Hepatocyte (in vitro differentiated cells): ENCODE data around the gene ST3GAL4. TPM values are rescaled to one million over a fixed set of nuclear protein-coding genes. Genes with fewer than 3 reads are reported as not detected.

Experiments
- DNase-seq: peaks from one replicate; pipeline ENCODE4 v3.0.0-alpha.2; 2016; ENCODE audit warnings: low spot score
- H2AFZ ChIP-seq: fragments of 200-600 bp; sonication (generic); 2 replicates; pipeline ENCODE4 v1.6.0; 2016; ENCODE audit warnings: antibody characterized with exemption, mild to moderate bottlenecking
- H3K27ac ChIP-seq: fragments of 200-600 bp; sonication (generic); 2 replicates; pipeline ENCODE4 v1.5.1; 2016; ENCODE audit warnings: mild to moderate bottlenecking
- H3K27me3 ChIP-seq: fragments of 200-600 bp; sonication (generic); 2 replicates; pipeline ENCODE4 v1.6.1; 2016
- H3K36me3 ChIP-seq: fragments of 200-600 bp; sonication (generic); replicated peaks from 2 replicates; pipeline ENCODE4 v1.5.1; 2016; ENCODE audit warnings: low read depth; ENCODE audit not compliant: insufficient read depth
- H3K4me1 ChIP-seq: fragments of 200-600 bp; sonication (generic); 2 replicates; pipeline ENCODE4 v1.5.1; 2016; ENCODE audit warnings: mild to moderate bottlenecking, moderate library complexity; ENCODE audit not compliant: insufficient read depth
- H3K4me2 ChIP-seq: fragments of 200-600 bp; sonication (generic); 2 replicates; pipeline ENCODE4 v1.6.0; 2016
- H3K4me3 ChIP-seq: fragments of 200-600 bp; sonication (generic); 2 replicates; pipeline ENCODE4 v1.5.1; 2016; ENCODE audit warnings: mild to moderate bottlenecking
- H3K79me2 ChIP-seq: fragments of 200-600 bp; sonication (generic); 2 replicates; pipeline ENCODE4 v1.6.0; 2017; ENCODE audit warnings: mild to moderate bottlenecking
- H3K9me2 ChIP-seq: fragments of 200-600 bp; sonication (generic); replicated peaks from 2 replicates; pipeline ENCODE4 v1.6.0; 2017; ENCODE audit warnings: mild to moderate bottlenecking; ENCODE audit not compliant: insufficient read depth
- H3K9me3 ChIP-seq: fragments of 200-600 bp; sonication (generic); 2 replicates; pipeline ENCODE4 v1.5.1; 2016; ENCODE audit warnings: low read depth, mild to moderate bottlenecking
- H4K20me1 ChIP-seq: fragments of 200-600 bp; sonication (generic); 2 replicates; pipeline ENCODE4 v1.6.0; 2016; ENCODE audit warnings: mild to moderate bottlenecking; ENCODE audit not compliant: insufficient read depth, poor library complexity, severe bottlenecking
- EZH2 ChIP-seq: fragments of 200-600 bp; sonication (generic); IDR thresholded peaks from 2 replicates; pipeline ENCODE4 v1.6.1; 2016; ENCODE audit warnings: antibody characterized with exemption, mild to moderate bottlenecking, borderline replicate concordance
- EZH2phosphoT487 ChIP-seq: fragments of 200-600 bp; sonication (generic); IDR thresholded peaks from one replicate; pipeline ENCODE4 v1.6.1; 2018; ENCODE audit warnings: antibody characterized with exemption, mild to moderate bottlenecking, low read depth, moderate library complexity; ENCODE audit not compliant: unreplicated experiment, severe bottlenecking
- WGBS: methylation state at CpG from one replicate; pipeline ENCODE4 v1.1.6; 2016; ENCODE audit warnings: low lambda C conversion rate; ENCODE audit errors: missing lambda C conversion rate; 5-methylcytosine and 5-hydroxymethylcytosine counted together
- polyA plus RNA-seq: library from polyadenylated mRNA; unstranded; fragments of >200 nt; fragmentation: Nextera tagmentation; extraction: Ambion mirVana; gene quantifications from 2 replicates; pipeline ENCODE4 v1.2.1, GENCODE V29; 2016
- total RNA-seq: library from RNA; depleted of rRNA; stranded (reverse); fragments of >200 nt; gene quantifications from 2 replicates; pipeline ENCODE4 v1.2.3, GENCODE V29; 2014
- TF ChIP-seq, protein P1 (sequence below): fragments of 200-600 bp; sonication (generic); IDR thresholded peaks from 2 replicates; pipeline ENCODE4 v1.5.1; 2016; ENCODE audit warnings: antibody characterized with exemption, mild to moderate bottlenecking; ENCODE audit not compliant: poor library complexity

ST3GAL4 gene
- total and polyA plus RNA-seq, 2 experiments from 2014 or later = 31.0 to 31.5 TPM

DNA sequence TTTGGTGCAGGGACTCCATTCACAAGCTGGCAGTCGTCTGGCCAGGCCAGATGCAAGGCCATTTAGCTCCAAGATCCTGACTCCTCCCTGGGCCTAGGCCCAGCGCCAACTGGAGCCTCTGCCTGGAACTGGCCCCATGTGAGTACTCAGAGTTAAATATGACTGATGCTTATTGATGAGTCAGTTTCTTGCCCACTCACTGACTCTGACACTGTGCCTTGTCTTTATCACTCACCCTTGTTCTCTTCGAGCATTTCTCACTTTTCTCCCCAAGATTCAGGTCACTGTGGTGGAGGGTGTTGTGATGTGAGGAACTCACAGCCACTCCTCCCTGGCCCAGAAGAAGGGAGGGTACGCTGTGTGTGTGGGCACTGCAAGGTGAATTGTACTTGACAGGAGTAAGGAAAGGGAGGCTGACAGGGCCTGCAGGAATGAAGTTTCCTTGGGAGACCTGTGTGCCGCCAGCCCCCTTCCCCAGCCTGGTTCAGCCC lies 23.2 kb upstream of the ST3GAL4 start:
- Histone ChIP-seq H4K20me1 (no peaks in the 10 kb centered on the region), H3K36me3 (no peaks in the 10 kb centered on the region), H3K4me2 (no peak overlapping the region), H3K27me3 (no peaks in the 10 kb centered on the region), H3K9me3 (no peaks in the 10 kb centered on the region), H3K9me2 (no peaks in the 10 kb centered on the region), H3K4me1 (peaks cover 13% of the 10 kb centered on the region), H3K27ac (peak overlapping the region; percentile 23), H2AFZ (no peak overlapping the region), H3K79me2 (no peaks in the 10 kb centered on the region), H3K4me3 (no peak overlapping the region)
- TF ChIP-seq EZH2phosphoT487 (no peak), EZH2 (no peak)
- TF ChIP-seq, protein P1, sequence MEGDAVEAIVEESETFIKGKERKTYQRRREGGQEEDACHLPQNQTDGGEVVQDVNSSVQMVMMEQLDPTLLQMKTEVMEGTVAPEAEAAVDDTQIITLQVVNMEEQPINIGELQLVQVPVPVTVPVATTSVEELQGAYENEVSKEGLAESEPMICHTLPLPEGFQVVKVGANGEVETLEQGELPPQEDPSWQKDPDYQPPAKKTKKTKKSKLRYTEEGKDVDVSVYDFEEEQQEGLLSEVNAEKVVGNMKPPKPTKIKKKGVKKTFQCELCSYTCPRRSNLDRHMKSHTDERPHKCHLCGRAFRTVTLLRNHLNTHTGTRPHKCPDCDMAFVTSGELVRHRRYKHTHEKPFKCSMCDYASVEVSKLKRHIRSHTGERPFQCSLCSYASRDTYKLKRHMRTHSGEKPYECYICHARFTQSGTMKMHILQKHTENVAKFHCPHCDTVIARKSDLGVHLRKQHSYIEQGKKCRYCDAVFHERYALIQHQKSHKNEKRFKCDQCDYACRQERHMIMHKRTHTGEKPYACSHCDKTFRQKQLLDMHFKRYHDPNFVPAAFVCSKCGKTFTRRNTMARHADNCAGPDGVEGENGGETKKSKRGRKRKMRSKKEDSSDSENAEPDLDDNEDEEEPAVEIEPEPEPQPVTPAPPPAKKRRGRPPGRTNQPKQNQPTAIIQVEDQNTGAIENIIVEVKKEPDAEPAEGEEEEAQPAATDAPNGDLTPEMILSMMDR = no peak
- WGBS = 83% methylated on average over 5 of the region's 5 CpGs
- DNase-seq = no peak

- Histone ChIP-seq H3K27ac (no peak overlapping the region), H3K36me3 (no peaks in the 10 kb centered on the region), H3K4me3 (no peak overlapping the region), H3K27me3 (no peaks in the 10 kb centered on the region), H3K79me2 (no peaks in the 10 kb centered on the region), H3K4me1 (peaks cover 17% of the 10 kb centered on the region), H3K9me2 (no peaks in the 10 kb centered on the region), H3K4me2 (no peak overlapping the region), H3K9me3 (no peaks in the 10 kb centered on the region), H2AFZ (no peak overlapping the region), H4K20me1 (no peaks in the 10 kb centered on the region)
- DNase-seq = no peak
- 88% methylated on average over 7 of the region's 7 CpGs for WGBS
- no peak for TF ChIP-seq EZH2
- TF ChIP-seq, protein P1 = no peak
- no peak for TF ChIP-seq EZH2phosphoT487
Measured at GRCh38 chr11:126333142-126333541, 22.3 kb upstream of the ST3GAL4 start.

GRCh38 chr11:126334659-126335462 lies 20.6 kb upstream of the ST3GAL4 start:
- WGBS = 82% methylated on average over 6 of the region's 6 CpGs
- TF ChIP-seq, protein P1 = no peak
- TF ChIP-seq EZH2 = no peak
- TF ChIP-seq EZH2phosphoT487 = no peak
- no peak overlapping the region for H2AFZ ChIP-seq
- H3K9me2 ChIP-seq = no peaks in the 10 kb centered on the region
- no peak for DNase-seq
- no peak overlapping the region for H3K4me2 ChIP-seq
- H3K79me2 ChIP-seq = no peaks in the 10 kb centered on the region
- no peaks in the 10 kb centered on the region for H3K9me3 ChIP-seq
- H3K27ac ChIP-seq = peak overlapping the region; percentile 62
- no peak overlapping the region for H3K4me3 ChIP-seq
- H4K20me1 ChIP-seq = no peaks in the 10 kb centered on the region
- H3K36me3 ChIP-seq = no peaks in the 10 kb centered on the region
- H3K27me3 ChIP-seq = no peaks in the 10 kb centered on the region
- peaks cover 19% of the 10 kb centered on the region for H3K4me1 ChIP-seq

DNA sequence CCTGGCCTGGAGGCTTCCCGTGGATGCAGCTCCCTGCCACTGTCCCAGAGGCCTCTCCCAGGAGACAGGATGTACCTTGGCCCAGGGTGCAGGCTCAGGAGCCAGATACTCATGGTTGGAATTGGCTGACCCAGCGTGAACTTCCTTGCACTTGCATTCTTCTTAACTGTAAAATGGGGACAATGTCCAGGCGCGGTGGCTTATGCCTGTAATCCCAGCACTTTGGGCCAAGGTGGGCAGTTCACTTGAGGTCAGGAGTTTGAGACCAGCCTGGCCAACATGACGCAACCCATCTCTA lies 20.1 kb upstream of the ST3GAL4 start:
- 94% methylated on average over 5 of the region's 5 CpGs for WGBS

More for the DNA sequence above, 20.1 kb upstream of the ST3GAL4 start:
- Histone ChIP-seq H4K20me1 (no peaks in the 10 kb centered on the region), H2AFZ (no peak overlapping the region), H3K27me3 (no peaks in the 10 kb centered on the region), H3K79me2 (no peaks in the 10 kb centered on the region), H3K9me3 (no peaks in the 10 kb centered on the region), H3K4me1 (peaks cover 25% of the 10 kb centered on the region), H3K4me2 (no peak overlapping the region), H3K36me3 (no peaks in the 10 kb centered on the region), H3K9me2 (no peaks in the 10 kb centered on the region), H3K4me3 (no peak overlapping the region), H3K27ac (no peak overlapping the region)
- DNase-seq = no peak
- TF ChIP-seq EZH2 = no peak
- TF ChIP-seq EZH2phosphoT487 = no peak
- TF ChIP-seq, protein P1 = no peak
